Thyroid gland (tissue), 4 donors: ENCODE results near the gene POLD1.
"Not testable (repeated sequence)": the region's sequence is repeated elsewhere in the genome, so short reads cannot be mapped to it uniquely, and the experiment has no call there.

Source experiments
- CTCF ChIP-seq, 6 experiments: fragments of 200-600 bp in 3 of 6; fragments of 450-650 bp in 3 of 6; sonication (generic) in 3 of 6; IDR thresholded peaks; one replicate each; pipeline ENCODE4 v1.5.1; 2016 to 2019; ENCODE audit warnings: antibody characterized with exemption in 6 of 6, mild to moderate bottlenecking in 2 of 6, inconsistent platforms in 1 of 6, moderate library complexity in 1 of 6
- POLR2A ChIP-seq, 2 donors: fragments of 450-650 bp; IDR thresholded peaks; one replicate each; pipeline ENCODE4 v1.6.1; 2017; ENCODE audit warnings: antibody characterized with exemption in 2 of 2, mild to moderate bottlenecking in 2 of 2, moderate library complexity in 1 of 2

DNA sequence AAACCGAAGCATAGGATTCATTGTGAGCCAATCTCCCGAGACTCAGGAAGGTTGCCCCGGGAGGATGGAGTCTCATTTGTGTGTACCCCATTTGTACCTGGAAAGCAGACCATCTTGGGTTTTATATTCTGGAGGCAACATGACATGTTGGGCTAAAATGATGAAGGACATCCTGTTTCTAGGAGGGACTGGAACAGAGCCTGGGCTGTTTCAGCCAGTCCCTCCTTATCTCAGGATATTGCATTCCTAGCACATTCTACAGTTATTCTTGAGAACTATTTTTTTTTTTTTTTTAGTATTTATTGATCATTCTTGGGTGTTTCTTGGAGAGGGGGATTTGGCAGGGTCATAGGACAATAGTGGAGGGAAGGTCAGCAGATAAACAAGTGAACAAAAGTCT lies 6.1 kb downstream of the POLD1 start:
- not testable (repeated sequence) for TF ChIP-seq CTCF, POLR2A (IDR thresholded peaks at IDR 0.05)
